Measurements from ENCODE around the gene FEM1B.

The FEM1B gene

GRCh38 chr15:68310804-68311463 lies 33.4 kb downstream of the FEM1B start:
- DNase-seq: no peak

GRCh38 chr15:68311464-68311835 lies 33.9 kb downstream of the FEM1B start:
- peak; percentile 32 for DNase-seq

- DNase-seq: peak; percentile 51
Measured at GRCh38 chr15:68311859-68312557, 34.5 kb downstream of the FEM1B start.

- peak; percentile 40 for DNase-seq
Measured at GRCh38 chr15:68312701-68313204, 35.2 kb downstream of the FEM1B start.

GRCh38 chr15:68313501-68314410 lies 36.2 kb downstream of the FEM1B start:
- DNase-seq: peak; percentile 48

GRCh38 chr15:68314563-68314962 lies 37.0 kb downstream of the FEM1B start:
- DNase-seq: peak; percentile 21

- peak; percentile 11 for DNase-seq
Measured at GRCh38 chr15:68315035-68315434, 37.5 kb downstream of the FEM1B start.

- peak; percentile 52 for DNase-seq
Measured at GRCh38 chr15:68315495-68316031, 38.0 kb downstream of the FEM1B start.

- peak; percentile 51 for DNase-seq
Measured at GRCh38 chr15:68316061-68316804, 38.7 kb downstream of the FEM1B start.

- peak; percentile 38 for DNase-seq
Measured at GRCh38 chr15:68317281-68318007, 39.9 kb downstream of the FEM1B start.

GRCh38 chr15:68318008-68318835 lies 40.7 kb downstream of the FEM1B start:
- DNase-seq: no peak

- DNase-seq: no peak
Measured at GRCh38 chr15:68318931-68319909, 41.7 kb downstream of the FEM1B start.

- no peak for DNase-seq
Measured at GRCh38 chr15:68319997-68320396, 42.5 kb downstream of the FEM1B start.

GRCh38 chr15:68321229-68321628 lies 43.7 kb downstream of the FEM1B start:
- DNase-seq: no peak

GRCh38 chr15:68322796-68323195 lies 45.3 kb downstream of the FEM1B start:
- no peak for DNase-seq

- no peak for DNase-seq
Measured at GRCh38 chr15:68325726-68326125, 48.2 kb downstream of the FEM1B start.

- DNase-seq: no peak
Measured at GRCh38 chr15:68326711-68327354, 49.3 kb downstream of the FEM1B start.

- DNase-seq: no peak
Measured at GRCh38 chr15:68328443-68328842, 50.9 kb downstream of the FEM1B start.

- no peak for DNase-seq
Measured at GRCh38 chr15:68328964-68329363, 51.4 kb downstream of the FEM1B start.
